BE2C (cell line): ENCODE results near the gene C1orf159.

Experiments
- DNase-seq: peaks from one replicate; pipeline ENCODE4 v3.0.0-alpha.2; 2020
- H3K27me3 ChIP-seq: fragments of 250-450 bp; sonication (Bioruptor Pico); 2 replicates; pipeline ENCODE4 v1.5.1; 2020; ENCODE audit warnings: mild to moderate bottlenecking
- H3K36me3 ChIP-seq: fragments of 250-450 bp; sonication (Bioruptor Pico); 2 replicates; pipeline ENCODE4 v1.5.1; 2020; ENCODE audit warnings: mild to moderate bottlenecking
- H3K4me1 ChIP-seq: fragments of 250-450 bp; sonication (Bioruptor Pico); 2 replicates; pipeline ENCODE4 v1.5.1; 2020
- H3K4me3 ChIP-seq: 2 replicates; pipeline ENCODE4 v1.5.1; 2011; ENCODE audit warnings: low read depth, low read length
- H3K9me3 ChIP-seq: fragments of 250-450 bp; sonication (Bioruptor Pico); 2 replicates; pipeline ENCODE4 v1.5.1; 2020
- CTCF ChIP-seq: IDR thresholded peaks from 2 replicates; pipeline ENCODE4 v1.5.1; 2012; ENCODE audit warnings: mild to moderate bottlenecking, low read depth, low read length

C1orf159 gene

DNA sequence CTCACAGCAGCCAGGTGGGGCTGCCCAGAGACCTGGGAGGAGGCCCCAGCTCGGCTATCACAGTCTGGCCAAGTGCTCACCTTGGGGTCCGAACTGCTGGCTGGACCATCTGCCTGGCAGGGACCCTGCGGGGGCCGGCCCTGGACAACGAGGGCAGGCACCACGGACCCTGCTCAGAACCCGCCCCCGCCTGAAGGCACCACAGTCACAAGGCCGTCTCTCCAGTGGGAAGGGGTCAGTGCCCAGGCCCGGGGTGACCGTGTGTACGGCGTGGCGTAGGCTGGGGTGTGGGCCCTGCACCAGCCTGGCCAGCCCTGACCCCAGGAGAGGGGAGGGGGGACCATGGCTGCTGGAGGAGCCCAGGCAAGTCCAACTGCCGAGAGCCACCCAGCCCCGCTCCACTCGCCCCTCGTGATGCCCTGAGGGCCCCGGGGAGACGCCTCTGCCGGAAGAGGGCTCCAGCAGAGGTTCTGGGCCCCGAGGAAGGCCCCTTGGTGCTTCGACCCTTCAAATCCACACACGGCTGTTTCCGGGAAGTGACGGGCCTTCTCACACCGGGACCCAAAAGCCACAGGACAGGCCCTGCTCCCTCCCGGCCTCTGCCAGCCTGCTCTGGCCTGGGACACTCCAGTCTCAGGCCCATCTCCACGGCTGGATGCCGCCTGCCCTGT, 30.6 kb downstream of the C1orf159 start:
- Histone ChIP-seq H3K4me3 (no peak overlapping the region), H3K9me3 (no peaks in the 10 kb centered on the region), H3K4me1 (peaks cover 3% of the 10 kb centered on the region; the same call in 1 of the 2 replicates), H3K27me3 (no peaks in the 10 kb centered on the region), H3K36me3 (no peaks in the 10 kb centered on the region)
- DNase-seq: peak; percentile 30
- no peak for TF ChIP-seq CTCF

- peak; percentile 13 for DNase-seq
- peaks cover 3% of the 10 kb centered on the region; the same call in 1 of the 2 replicates for H3K4me1 ChIP-seq
- TF ChIP-seq CTCF: no peak
- no peaks in the 10 kb centered on the region for H3K9me3 ChIP-seq
- H3K4me3 ChIP-seq: no peak overlapping the region
- H3K36me3 ChIP-seq: no peaks in the 10 kb centered on the region
- H3K27me3 ChIP-seq: no peaks in the 10 kb centered on the region
Measured at GRCh38 chr1:1084372-1085170, 31.3 kb downstream of the C1orf159 start.

- Histone ChIP-seq H3K4me3 (no peak overlapping the region), H3K27me3 (no peaks in the 10 kb centered on the region), H3K9me3 (no peaks in the 10 kb centered on the region), H3K36me3 (no peaks in the 10 kb centered on the region), H3K4me1 (peaks cover 3% of the 10 kb centered on the region; the same call in 1 of the 2 replicates)
- DNase-seq: peak; percentile 9
- no peak for TF ChIP-seq CTCF
Measured at GRCh38 chr1:1083416-1084371, 32.2 kb downstream of the C1orf159 start.

DNA sequence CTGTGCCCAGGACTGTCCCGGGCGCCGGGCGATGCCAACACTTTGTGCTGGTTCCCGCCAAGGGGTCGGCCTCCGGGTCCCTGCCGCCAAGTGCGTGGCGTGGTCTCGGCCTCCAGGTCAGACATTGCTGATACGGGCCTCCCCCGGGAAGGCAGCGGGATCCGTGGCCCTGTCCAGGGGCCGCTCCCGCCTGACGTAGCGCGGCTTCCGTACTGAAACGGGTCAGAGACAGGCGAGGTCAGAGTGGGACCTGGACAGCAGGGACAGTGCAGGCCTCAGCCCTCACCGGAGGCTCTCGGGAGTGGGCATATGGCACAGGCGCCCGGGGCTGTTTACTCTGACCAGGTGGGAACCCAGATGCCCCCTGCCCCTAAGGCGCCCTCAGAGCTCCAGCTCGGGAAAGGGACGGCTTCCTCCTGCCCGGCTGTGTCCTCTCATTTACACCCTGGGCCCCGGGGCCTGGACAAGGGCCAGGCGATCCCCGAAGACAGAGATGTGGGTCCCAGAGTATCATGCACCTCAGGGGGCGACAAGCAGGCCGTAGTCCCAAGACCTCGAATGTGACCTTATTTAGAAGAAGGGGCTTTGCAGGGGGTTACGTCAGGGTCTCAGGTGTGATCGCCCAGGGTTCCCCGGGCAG, 33.0 kb downstream of the C1orf159 start:
- TF ChIP-seq CTCF: no peak
- Histone ChIP-seq H3K4me3 (no peak overlapping the region), H3K9me3 (no peaks in the 10 kb centered on the region), H3K36me3 (no peaks in the 10 kb centered on the region), H3K27me3 (no peaks in the 10 kb centered on the region), H3K4me1 (peaks cover 3% of the 10 kb centered on the region; the same call in 1 of the 2 replicates)
- peak; percentile 15 for DNase-seq

GRCh38 chr1:1082239-1082775, 33.6 kb downstream of the C1orf159 start:
- H3K27me3 ChIP-seq: no peaks in the 10 kb centered on the region
- H3K9me3 ChIP-seq: no peaks in the 10 kb centered on the region
- no peak for DNase-seq
- H3K36me3 ChIP-seq: no peaks in the 10 kb centered on the region
- no peak for TF ChIP-seq CTCF
- H3K4me3 ChIP-seq: no peak overlapping the region
- H3K4me1 ChIP-seq: peaks cover 3% of the 10 kb centered on the region; the same call in 1 of the 2 replicates
